ENCODE results near the gene CERS6.

GRCh38 chr2:168773128-168773527, 317.1 kb downstream of the CERS6 start:
- TF ChIP-seq EZH2 (IDR thresholded peaks at IDR 0.05; ENCODE audit: insufficient read depth, poor library complexity, severe bottlenecking) (no peak), EZH2phosphoT487 (IDR thresholded peaks at IDR 0.05; ENCODE audit: insufficient read depth, low read depth) (no peak)
